ENCODE measurements around the gene TRAPPC14. TPM values are rescaled to one million over a fixed set of nuclear protein-coding genes. Genes with fewer than 3 reads are reported as not detected.

TRAPPC14 gene
- total and polyA plus RNA-seq, 2 of the 13 experiments (the other 11 are each of a cell fraction or from before 2014, with no cell fraction given) = 4.7 to 9.6 TPM

DNA sequence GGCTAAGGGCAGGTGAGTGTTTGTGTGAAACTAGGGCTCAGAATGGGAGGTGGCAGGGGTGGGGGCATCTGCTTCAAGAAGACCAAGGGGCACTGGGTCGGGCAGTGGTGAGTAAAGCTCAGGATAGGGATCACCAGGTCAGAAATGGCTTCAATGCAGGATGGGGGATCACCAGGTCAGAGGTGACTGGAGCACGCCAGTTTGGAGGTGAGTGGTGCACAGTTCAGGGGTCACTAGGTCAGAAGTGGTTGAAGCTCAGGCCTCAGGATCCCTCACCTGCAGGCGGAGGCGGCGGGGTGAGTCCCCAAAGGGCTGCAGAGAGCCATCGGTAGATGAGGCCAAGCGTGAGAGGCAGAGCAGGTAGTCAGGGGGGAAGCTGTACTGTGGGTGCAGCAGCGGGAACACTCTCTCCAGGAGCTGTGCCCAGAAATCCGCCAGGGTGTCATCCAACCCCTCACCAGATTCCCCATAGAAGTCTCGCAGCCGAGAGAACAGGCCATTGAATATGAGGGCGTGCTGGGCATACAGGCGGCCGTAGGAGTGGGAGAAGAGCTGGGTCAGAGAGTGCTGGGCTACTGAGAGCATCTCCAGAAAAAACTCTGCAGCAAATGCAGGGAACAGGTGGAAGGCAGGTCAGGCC, 16.9 kb upstream of the TRAPPC14 start:
- Histone ChIP-seq H3K4me2 (ENCODE audit: low read depth, low read length) (no peak overlapping the region), H3K9me3 (ENCODE audit: low read length) (no peaks in the 10 kb centered on the region), H3K79me2 (ENCODE audit: insufficient read depth, low read length) (no peaks in the 10 kb centered on the region), H3K9ac (ENCODE audit: insufficient read depth, low read depth, low read length) (no peak overlapping the region), H3K4me1 (ENCODE audit: insufficient read depth, low read length) (peaks cover 21% of the 10 kb centered on the region), H3K27me3 (ENCODE audit: control insufficient read depth in 1 of 2, insufficient read depth in 2 of 2, low read length in 2 of 2) (peaks cover 1 to 15% of the 10 kb centered on the region in 2 experiments; a peak in 3 of 5 replicates), H3K27ac (ENCODE audit: extremely low read length, insufficient read depth, low read length) (no peak overlapping the region), H3K36me3 (replicated peaks in 1 of 2; ENCODE audit: control insufficient read depth in 1 of 2, insufficient read depth in 2 of 2, low read length in 2 of 2) (no peaks in the 10 kb centered on the region), H4K20me1 (ENCODE audit: insufficient read depth, low read length) (no peaks in the 10 kb centered on the region), H3K4me3 (replicated peaks in 1 of 3; ENCODE audit: insufficient read depth in 1 of 3, low read depth in 2 of 3, low read length in 3 of 3) (no peak overlapping the region), H2AFZ (ENCODE audit: low read length) (no peak overlapping the region)
- ChIA-PET CTCF (ENCODE audit: low intra/inter-chr PET ratio, low total read pairs) (no interaction called here), POLR2A (interaction anchor here (0.6 kb wide), 1 partner anchor 67 kb away, joined by 3 read pairs; no protein-coding TSS in a partner anchor)
- BruUV-seq (replicated peaks) = no TSS peak
- DNase-seq (ENCODE audit: low spot score) = no peak
- in situ Hi-C loops (cut with HindIII; ENCODE audit: extremely low pct_ligation_motif_present, low pct_unique_long_range_greater_than_20kb) (no loop called here), intact Hi-C loops (cut with micrococcal nuclease; ENCODE audit: unreplicated experiment) (no loop called here)
- no peak for ATAC-seq
- FAIRE-seq = no peak
- TF ChIP-seq U2AF2 (IDR thresholded peaks at IDR 0.05; ENCODE audit: low read depth, low read length) = no peak
- no peak for TF ChIP-seq ZNF121 (CRISPR knock-in tag; IDR thresholded peaks at IDR 0.05)
- TF ChIP-seq FOXP1 (IDR thresholded peaks at IDR 0.05) = no peak
- no peak for TF ChIP-seq FOXP1 (CRISPR knock-in tag; IDR thresholded peaks at IDR 0.05)
- no peak for TF ChIP-seq DNMT1 (CRISPR knock-in tag; IDR thresholded peaks at IDR 0.05)
- TF ChIP-seq EED (CRISPR knock-in tag; IDR thresholded peaks at IDR 0.05) = no peak
- TF ChIP-seq PHF21A (CRISPR knock-in tag; IDR thresholded peaks at IDR 0.05) = no peak
- no peak for TF ChIP-seq ZIK1 (CRISPR knock-in tag; IDR thresholded peaks at IDR 0.05; ENCODE audit: borderline replicate concordance, low read depth)
- TF ChIP-seq ZNF724P (CRISPR knock-in tag; IDR thresholded peaks at IDR 0.05; ENCODE audit: borderline replicate concordance) = no peak
- 76% methylated on average over 14 of the region's 14 CpGs for WGBS (ENCODE audit: low lambda C conversion rate)

DNA sequence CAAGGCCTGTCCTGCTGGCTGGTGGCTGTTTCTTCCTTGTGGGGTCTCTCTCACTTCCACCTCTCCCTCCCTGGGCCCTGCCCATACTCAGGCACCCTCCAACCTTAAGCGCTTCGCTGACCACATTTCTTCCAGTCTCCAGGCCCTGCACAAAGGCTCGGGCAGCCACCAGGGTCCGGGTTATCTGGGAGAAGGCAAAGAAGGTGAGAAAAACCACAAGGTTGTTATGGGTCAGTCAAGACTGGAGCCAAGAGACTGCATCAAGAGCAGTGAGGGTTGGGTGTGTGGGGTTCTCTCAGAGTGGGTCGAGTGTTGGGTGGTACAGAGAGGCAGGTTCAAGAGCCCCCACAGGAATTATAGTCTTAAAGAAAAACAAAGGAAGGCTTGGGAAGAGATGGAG, 16.1 kb upstream of the TRAPPC14 start:
- H3K9ac ChIP-seq (ENCODE audit: insufficient read depth, low read depth, low read length) = no peak overlapping the region
- no peak for ATAC-seq
- ChIA-PET POLR2A (no interaction called here), CTCF (ENCODE audit: low intra/inter-chr PET ratio, low total read pairs) (no interaction called here)
- peaks cover 29% of the 10 kb centered on the region for H3K4me1 ChIP-seq (ENCODE audit: insufficient read depth, low read length)
- intact Hi-C loops (cut with micrococcal nuclease; ENCODE audit: unreplicated experiment) = no loop called here
- no peaks in the 10 kb centered on the region for H3K79me2 ChIP-seq (ENCODE audit: insufficient read depth, low read length)
- no peaks in the 10 kb centered on the region for H3K36me3 ChIP-seq (replicated peaks in 1 of 2; ENCODE audit: control insufficient read depth in 1 of 2, insufficient read depth in 2 of 2, low read length in 2 of 2)
- peaks cover 3 to 23% of the 10 kb centered on the region in 2 experiments; a peak in 3 of 5 replicates for H3K27me3 ChIP-seq (ENCODE audit: control insufficient read depth in 1 of 2, insufficient read depth in 2 of 2, low read length in 2 of 2)
- 83% methylated on average over 5 of the region's 5 CpGs for WGBS (ENCODE audit: low lambda C conversion rate)
- no peak for FAIRE-seq
- no peaks in the 10 kb centered on the region for H3K9me3 ChIP-seq (ENCODE audit: low read length)
- no peak overlapping the region for H3K4me2 ChIP-seq (ENCODE audit: low read depth, low read length)
- in situ Hi-C loops (cut with HindIII; ENCODE audit: extremely low pct_ligation_motif_present, low pct_unique_long_range_greater_than_20kb) = no loop called here
- H3K27ac ChIP-seq (ENCODE audit: extremely low read length, insufficient read depth, low read length) = no peak overlapping the region
- H2AFZ ChIP-seq (ENCODE audit: low read length) = no peak overlapping the region
- no peak overlapping the region for H3K4me3 ChIP-seq (replicated peaks in 1 of 3; ENCODE audit: insufficient read depth in 1 of 3, low read depth in 2 of 3, low read length in 3 of 3)
- no peak for DNase-seq (ENCODE audit: low spot score)
- no TSS peak for BruUV-seq (replicated peaks)
- H4K20me1 ChIP-seq (ENCODE audit: insufficient read depth, low read length) = no peaks in the 10 kb centered on the region
- no peak for TF ChIP-seq NKX3-1 (CRISPR knock-in tag; IDR thresholded peaks at IDR 0.05)
- TF ChIP-seq TSC22D2 (CRISPR knock-in tag; IDR thresholded peaks at IDR 0.05; ENCODE audit: borderline replicate concordance) = no peak
- TF ChIP-seq ZFP36 (IDR thresholded peaks at IDR 0.05; ENCODE audit: borderline replicate concordance, low read depth, low read length, partially characterized antibody) = no peak
- no peak for TF ChIP-seq TAF15 (IDR thresholded peaks at IDR 0.05; ENCODE audit: low read depth, low read length, poor library complexity, severe bottlenecking)
- no peak for TF ChIP-seq ZMYM3 (CRISPR knock-in tag; IDR thresholded peaks at IDR 0.05)
- no peak for TF ChIP-seq KDM5B (CRISPR knock-in tag; IDR thresholded peaks at IDR 0.05; ENCODE audit: borderline replicate concordance)
- no peak for TF ChIP-seq RBM22 (optimal IDR thresholded peaks at IDR 0.05; ENCODE audit: low read length)
- TF ChIP-seq, protein P1, sequence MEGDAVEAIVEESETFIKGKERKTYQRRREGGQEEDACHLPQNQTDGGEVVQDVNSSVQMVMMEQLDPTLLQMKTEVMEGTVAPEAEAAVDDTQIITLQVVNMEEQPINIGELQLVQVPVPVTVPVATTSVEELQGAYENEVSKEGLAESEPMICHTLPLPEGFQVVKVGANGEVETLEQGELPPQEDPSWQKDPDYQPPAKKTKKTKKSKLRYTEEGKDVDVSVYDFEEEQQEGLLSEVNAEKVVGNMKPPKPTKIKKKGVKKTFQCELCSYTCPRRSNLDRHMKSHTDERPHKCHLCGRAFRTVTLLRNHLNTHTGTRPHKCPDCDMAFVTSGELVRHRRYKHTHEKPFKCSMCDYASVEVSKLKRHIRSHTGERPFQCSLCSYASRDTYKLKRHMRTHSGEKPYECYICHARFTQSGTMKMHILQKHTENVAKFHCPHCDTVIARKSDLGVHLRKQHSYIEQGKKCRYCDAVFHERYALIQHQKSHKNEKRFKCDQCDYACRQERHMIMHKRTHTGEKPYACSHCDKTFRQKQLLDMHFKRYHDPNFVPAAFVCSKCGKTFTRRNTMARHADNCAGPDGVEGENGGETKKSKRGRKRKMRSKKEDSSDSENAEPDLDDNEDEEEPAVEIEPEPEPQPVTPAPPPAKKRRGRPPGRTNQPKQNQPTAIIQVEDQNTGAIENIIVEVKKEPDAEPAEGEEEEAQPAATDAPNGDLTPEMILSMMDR (CRISPR knock-in tag; IDR thresholded peaks at IDR 0.05) = no peak

All from HepG2 (cell line).